ENCODE results near the gene HSP90AA1.
"Not testable (repeated sequence)": the region's sequence is repeated elsewhere in the genome, so short reads cannot be mapped to it uniquely, and the experiment has no call there.

HSP90AA1 gene

GRCh38 chr14:102116361-102117180 lies 29.7 kb upstream of the HSP90AA1 start:
- 94 to 95% methylated on average over 7 to 9 of the region's 13 CpGs for WGBS, 2 experiments (ENCODE audit: insufficient coverage in 2 of 2)
- H3K4me1 ChIP-seq (ENCODE audit: control insufficient read depth, insufficient read depth, low read length, poor library complexity, severe bottlenecking) = no peaks in the 10 kb centered on the region
- H3K27ac ChIP-seq (ENCODE audit: low read depth, low read length, severe bottlenecking) = no peak overlapping the region
- H3K9me3 ChIP-seq (ENCODE audit: control insufficient read depth, low read length) = peaks cover 17% of the 10 kb centered on the region
- no peak overlapping the region for H3K4me3 ChIP-seq (ENCODE audit: extremely low read depth, insufficient read depth, low read length, poor library complexity, severe bottlenecking)
- peaks cover 3% of the 10 kb centered on the region for H3K36me3 ChIP-seq (ENCODE audit: control insufficient read depth, insufficient read depth, low read length)

DNA sequence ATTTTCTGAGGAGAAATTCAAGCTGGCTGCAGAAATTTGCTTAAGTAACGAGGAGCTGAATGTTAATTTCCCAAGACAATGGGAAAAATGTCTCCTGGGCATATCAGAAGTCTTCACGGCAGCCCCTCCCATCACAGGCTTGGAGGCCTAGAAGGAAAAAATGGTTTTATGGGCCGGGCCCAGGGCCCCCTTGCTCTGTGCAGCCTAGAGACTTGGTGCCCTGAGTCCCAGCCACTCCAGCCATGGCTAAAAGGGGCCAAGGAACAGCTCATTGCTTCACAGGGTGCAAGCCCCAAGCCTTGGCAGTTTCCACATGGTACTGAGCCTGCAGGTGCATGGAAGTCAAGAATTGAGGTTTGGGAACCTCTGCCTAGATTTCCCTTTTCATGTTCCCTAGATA lies 24.3 kb upstream of the HSP90AA1 start:
- no peaks in the 10 kb centered on the region for H3K4me1 ChIP-seq (ENCODE audit: control insufficient read depth, insufficient read depth, low read length, poor library complexity, severe bottlenecking)
- no peak overlapping the region for H3K27ac ChIP-seq (ENCODE audit: low read depth, low read length, severe bottlenecking)
- H3K4me3 ChIP-seq (ENCODE audit: extremely low read depth, insufficient read depth, low read length, poor library complexity, severe bottlenecking) = no peak overlapping the region
- 91 to 92% methylated on average over 1 to 3 of the region's 3 CpGs for WGBS, 2 experiments (ENCODE audit: insufficient coverage in 2 of 2)
- peaks cover 13% of the 10 kb centered on the region for H3K9me3 ChIP-seq (ENCODE audit: control insufficient read depth, low read length)
- H3K36me3 ChIP-seq (ENCODE audit: control insufficient read depth, insufficient read depth, low read length) = peaks cover under 1% of the 10 kb centered on the region

GRCh38 chr14:102109332-102109731 lies 22.5 kb upstream of the HSP90AA1 start:
- no CpG with 5 or more reads among the region's 1 CpG for WGBS, 2 experiments (ENCODE audit: insufficient coverage in 2 of 2)
- peaks cover 13% of the 10 kb centered on the region for H3K9me3 ChIP-seq (ENCODE audit: control insufficient read depth, low read length)

GRCh38 chr14:102105369-102105768 lies 18.5 kb upstream of the HSP90AA1 start:
- Histone ChIP-seq H3K9me3 (ENCODE audit: control insufficient read depth, low read length) (no peaks in the 10 kb centered on the region), H3K36me3 (ENCODE audit: control insufficient read depth, insufficient read depth, low read length) (no peaks in the 10 kb centered on the region), H3K27ac (ENCODE audit: low read depth, low read length, severe bottlenecking) (no peak overlapping the region), H3K4me1 (ENCODE audit: control insufficient read depth, insufficient read depth, low read length, poor library complexity, severe bottlenecking) (no peaks in the 10 kb centered on the region), H3K4me3 (ENCODE audit: extremely low read depth, insufficient read depth, low read length, poor library complexity, severe bottlenecking) (no peak overlapping the region)
- WGBS, 2 experiments (ENCODE audit: insufficient coverage in 2 of 2) = 87% methylated on average over 4 of the region's 4 CpGs

More at GRCh38 chr14:102109332-102109731, 22.5 kb upstream of the HSP90AA1 start:
- H3K4me1 ChIP-seq (ENCODE audit: control insufficient read depth, insufficient read depth, low read length, poor library complexity, severe bottlenecking); H3K36me3 ChIP-seq (ENCODE audit: control insufficient read depth, insufficient read depth, low read length); H3K27ac ChIP-seq (ENCODE audit: low read depth, low read length, severe bottlenecking); H3K4me3 ChIP-seq (ENCODE audit: extremely low read depth, insufficient read depth, low read length, poor library complexity, severe bottlenecking): not testable (repeated sequence)

GRCh38 chr14:102103062-102103695 lies 16.3 kb upstream of the HSP90AA1 start:
- Histone ChIP-seq H3K4me1 (ENCODE audit: control insufficient read depth, insufficient read depth, low read length, poor library complexity, severe bottlenecking) (no peaks in the 10 kb centered on the region), H3K27ac (ENCODE audit: low read depth, low read length, severe bottlenecking) (no peak overlapping the region), H3K9me3 (ENCODE audit: control insufficient read depth, low read length) (no peaks in the 10 kb centered on the region), H3K4me3 (ENCODE audit: extremely low read depth, insufficient read depth, low read length, poor library complexity, severe bottlenecking) (no peak overlapping the region), H3K36me3 (ENCODE audit: control insufficient read depth, insufficient read depth, low read length) (no peaks in the 10 kb centered on the region)
- WGBS, 2 experiments (ENCODE audit: insufficient coverage in 2 of 2) = 87 to 92% methylated on average over 6 to 9 of the region's 10 CpGs

- WGBS, 2 experiments (ENCODE audit: insufficient coverage in 2 of 2) = 67 to 78% methylated on average over 5 to 6 of the region's 7 CpGs
- Histone ChIP-seq H3K27ac (ENCODE audit: low read depth, low read length, severe bottlenecking) (no peak overlapping the region), H3K9me3 (ENCODE audit: control insufficient read depth, low read length) (no peaks in the 10 kb centered on the region), H3K4me3 (ENCODE audit: extremely low read depth, insufficient read depth, low read length, poor library complexity, severe bottlenecking) (no peak overlapping the region), H3K36me3 (ENCODE audit: control insufficient read depth, insufficient read depth, low read length) (no peaks in the 10 kb centered on the region), H3K4me1 (ENCODE audit: control insufficient read depth, insufficient read depth, low read length, poor library complexity, severe bottlenecking) (peaks cover 13% of the 10 kb centered on the region)
These were observed 10.7 kb upstream of the HSP90AA1 start for GRCh38 chr14:102097441-102098135.

DNA sequence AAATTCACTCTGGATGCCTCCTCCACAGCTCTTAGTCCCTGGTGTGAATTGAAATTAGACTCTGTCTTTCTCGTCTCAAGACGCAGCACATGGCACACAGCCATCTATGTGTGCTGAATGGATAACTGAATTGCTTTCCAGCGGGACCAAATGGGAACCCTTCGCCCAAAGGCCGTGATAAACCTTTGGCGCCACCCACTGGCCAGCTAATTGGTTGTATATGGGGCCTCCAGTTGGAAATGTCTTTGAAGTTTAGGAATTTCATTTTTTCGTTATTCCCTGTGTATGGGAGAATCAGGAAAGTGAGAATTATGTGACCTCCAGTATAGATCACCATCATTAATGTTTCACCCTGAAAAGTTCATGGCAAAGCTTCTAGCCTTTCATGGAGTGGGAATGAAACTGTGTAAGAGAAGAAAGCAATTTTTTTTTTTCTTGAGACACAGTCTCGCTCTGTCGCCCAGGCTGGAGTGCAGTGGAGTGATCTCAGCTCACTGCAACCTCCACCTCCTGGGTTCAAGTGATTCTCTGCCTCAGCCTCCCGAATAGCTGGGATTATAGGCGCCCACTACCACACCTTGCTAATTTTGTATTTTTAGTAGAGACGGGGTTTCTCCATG lies 9.8 kb upstream of the HSP90AA1 start:
- 29 to 41% methylated on average over 7 to 9 of the region's 12 CpGs for WGBS, 2 experiments (ENCODE audit: insufficient coverage in 2 of 2)

GRCh38 chr14:102095871-102096568 lies 9.2 kb upstream of the HSP90AA1 start:
- Histone ChIP-seq H3K9me3 (ENCODE audit: control insufficient read depth, low read length) (no peaks in the 10 kb centered on the region), H3K4me1 (ENCODE audit: control insufficient read depth, insufficient read depth, low read length, poor library complexity, severe bottlenecking) (peaks cover 13% of the 10 kb centered on the region), H3K36me3 (ENCODE audit: control insufficient read depth, insufficient read depth, low read length) (no peaks in the 10 kb centered on the region), H3K4me3 (ENCODE audit: extremely low read depth, insufficient read depth, low read length, poor library complexity, severe bottlenecking) (no peak overlapping the region), H3K27ac (ENCODE audit: low read depth, low read length, severe bottlenecking) (no peak overlapping the region)
- WGBS, 2 experiments (ENCODE audit: insufficient coverage in 2 of 2) = 72 to 80% methylated on average over 7 to 8 of the region's 8 CpGs

More for the DNA sequence above, 9.8 kb upstream of the HSP90AA1 start:
- Histone ChIP-seq H3K9me3 (ENCODE audit: control insufficient read depth, low read length) (no peaks in the 10 kb centered on the region), H3K36me3 (ENCODE audit: control insufficient read depth, insufficient read depth, low read length) (no peaks in the 10 kb centered on the region), H3K4me1 (ENCODE audit: control insufficient read depth, insufficient read depth, low read length, poor library complexity, severe bottlenecking) (peaks cover 13% of the 10 kb centered on the region), H3K4me3 (ENCODE audit: extremely low read depth, insufficient read depth, low read length, poor library complexity, severe bottlenecking) (no peak overlapping the region), H3K27ac (ENCODE audit: low read depth, low read length, severe bottlenecking) (no peak overlapping the region)

- 77 to 81% methylated on average over 3 to 6 of the region's 6 CpGs for WGBS, 2 experiments (ENCODE audit: insufficient coverage in 2 of 2)
- Histone ChIP-seq H3K9me3 (ENCODE audit: control insufficient read depth, low read length) (no peaks in the 10 kb centered on the region), H3K4me3 (ENCODE audit: extremely low read depth, insufficient read depth, low read length, poor library complexity, severe bottlenecking) (no peak overlapping the region), H3K27ac (ENCODE audit: low read depth, low read length, severe bottlenecking) (no peak overlapping the region), H3K4me1 (ENCODE audit: control insufficient read depth, insufficient read depth, low read length, poor library complexity, severe bottlenecking) (peaks cover 13% of the 10 kb centered on the region), H3K36me3 (ENCODE audit: control insufficient read depth, insufficient read depth, low read length) (no peaks in the 10 kb centered on the region)
These were observed 8.5 kb upstream of the HSP90AA1 start for GRCh38 chr14:102095231-102095870.

DNA sequence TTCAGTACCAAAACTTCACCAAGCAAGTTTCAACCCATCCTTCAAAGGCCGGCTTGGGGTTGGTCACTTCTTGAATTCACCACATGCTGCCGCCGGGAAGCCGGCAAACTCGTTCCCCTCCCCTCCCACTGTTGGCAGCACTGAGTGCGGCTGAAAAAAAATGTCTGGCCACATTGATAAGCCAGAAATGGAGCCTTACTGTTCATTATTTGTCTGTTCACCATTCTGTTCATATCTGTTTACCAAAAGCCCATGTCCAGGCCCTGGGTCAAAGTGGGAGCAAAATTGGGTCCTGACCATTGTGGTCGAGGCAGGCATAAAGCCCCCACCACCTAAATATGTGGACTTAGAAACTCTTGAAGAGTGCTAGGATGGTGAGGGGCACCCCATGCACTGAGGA lies 7.3 kb upstream of the HSP90AA1 start:
- H3K27ac ChIP-seq (ENCODE audit: low read depth, low read length, severe bottlenecking) = no peak overlapping the region
- no peaks in the 10 kb centered on the region for H3K36me3 ChIP-seq (ENCODE audit: control insufficient read depth, insufficient read depth, low read length)
- WGBS, 2 experiments (ENCODE audit: insufficient coverage in 2 of 2) = 76 to 82% methylated on average over 5 to 7 of the region's 7 CpGs
- no peak overlapping the region for H3K4me3 ChIP-seq (ENCODE audit: extremely low read depth, insufficient read depth, low read length, poor library complexity, severe bottlenecking)
- H3K9me3 ChIP-seq (ENCODE audit: control insufficient read depth, low read length) = no peaks in the 10 kb centered on the region
- H3K4me1 ChIP-seq (ENCODE audit: control insufficient read depth, insufficient read depth, low read length, poor library complexity, severe bottlenecking) = peaks cover 13% of the 10 kb centered on the region
